HUDEP-2 (cell line): ENCODE data around the gene SHANK2.

ENCODE experiments used
- DNase-seq, 76 experiments: peaks; one replicate each; lab custom pipeline; 2025; ENCODE audit not compliant: unreplicated experiment in 76 of 76; lab: John Stamatoyannopoulos, UW

SHANK2 gene

DNA sequence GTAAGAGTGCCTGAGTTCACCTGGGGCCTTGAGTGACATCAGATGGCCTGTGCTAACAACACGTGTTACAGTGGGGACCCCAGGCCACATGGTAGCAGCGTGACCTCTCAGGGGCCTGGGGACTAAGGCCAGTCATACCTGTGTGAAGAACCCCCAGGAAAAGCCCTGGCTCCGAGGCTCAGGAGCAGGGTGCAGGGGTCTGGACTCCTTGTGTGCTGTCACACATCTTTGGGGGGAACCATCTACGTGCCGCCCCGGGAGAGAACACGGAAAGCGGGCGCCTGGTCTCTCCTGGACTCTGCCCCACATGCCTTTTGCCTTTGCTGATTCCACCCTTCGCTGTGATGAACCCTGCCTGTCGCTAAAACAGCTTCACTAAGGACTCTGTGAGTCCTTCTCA, 48.7 kb downstream of the SHANK2 start:
- DNase-seq, result no peak

DNA sequence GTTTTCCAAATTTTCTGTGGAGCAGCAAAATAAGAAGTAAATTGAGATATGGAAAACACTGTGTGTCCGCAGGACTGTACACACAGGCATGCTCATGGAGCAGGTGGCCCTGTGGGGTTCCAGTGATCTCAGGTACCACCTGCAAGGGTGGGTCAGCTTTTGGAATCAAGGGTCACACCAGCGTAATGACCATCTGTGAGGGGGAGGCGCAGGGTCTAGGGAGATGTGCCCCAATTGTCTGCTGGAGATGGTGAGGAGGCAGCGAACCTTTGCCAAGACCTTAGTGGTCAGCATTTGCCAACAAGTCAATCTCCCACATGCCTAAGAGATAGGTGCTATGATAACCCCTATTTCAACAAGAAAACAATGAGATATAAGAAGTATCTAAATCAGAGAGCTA, 49.4 kb downstream of the SHANK2 start:
- DNase-seq, result no peak

DNA sequence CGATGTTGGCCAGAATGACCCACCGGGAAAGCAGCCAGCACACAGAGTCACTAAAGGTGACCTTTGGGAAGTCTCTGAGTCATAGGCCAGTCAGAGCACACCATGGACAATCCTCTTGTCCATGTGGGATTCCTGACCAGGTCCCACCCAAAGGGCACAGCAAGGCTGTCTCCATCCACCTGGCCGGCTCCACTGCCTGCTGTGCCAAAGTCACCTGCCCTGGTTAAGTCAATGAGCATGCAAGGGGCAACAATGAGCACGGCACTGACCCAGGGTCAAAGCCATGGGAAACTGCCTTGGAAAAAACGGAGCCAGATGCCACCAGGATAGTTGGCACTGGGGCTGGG, 49.8 kb downstream of the SHANK2 start:
- no peak for DNase-seq
